OCI-M1 (cell line): Measurements from ENCODE around the gene ADAMTS7.
A peak's percentile ranks its signal among the peaks of the same experiment; 100 is the strongest.
"Not testable (repeated sequence)": the region's sequence is repeated elsewhere in the genome, so short reads cannot be mapped to it uniquely, and the experiment has no call there.

Experiments used
- DNase-seq: peaks from one replicate; lab custom pipeline; 2025; lab: John Stamatoyannopoulos, UW

ADAMTS7 gene

GRCh38 chr15:78811124-78811824 is at the start of gene ADAMTS7:
ADAMTS7 (minus strand) TSS chr15:78811464; CDS start chr15:78811220, 244 bp downstream.
- DNase-seq: peak; percentile 54

- DNase-seq: peak; percentile 92
Measured at GRCh38 chr15:78859971-78860719, 48.9 kb upstream of the ADAMTS7 start.

- no peak for DNase-seq
Measured at GRCh38 chr15:78855746-78856145, 44.5 kb upstream of the ADAMTS7 start.

GRCh38 chr15:78854833-78855372 is 43.6 kb upstream of the ADAMTS7 start:
- DNase-seq: no peak

GRCh38 chr15:78853500-78853899 is 42.2 kb upstream of the ADAMTS7 start:
- DNase-seq: no peak

GRCh38 chr15:78850941-78851755 is 39.9 kb upstream of the ADAMTS7 start:
- DNase-seq: no peak

- DNase-seq: no peak
Measured at GRCh38 chr15:78850352-78850751, 39.1 kb upstream of the ADAMTS7 start.

GRCh38 chr15:78847387-78847906 is 36.2 kb upstream of the ADAMTS7 start:
- DNase-seq: not testable (repeated sequence)

GRCh38 chr15:78846906-78847305 is 35.6 kb upstream of the ADAMTS7 start:
- not testable (repeated sequence) for DNase-seq

GRCh38 chr15:78842519-78842918 is 31.3 kb upstream of the ADAMTS7 start:
- no peak for DNase-seq

- DNase-seq: no peak
Measured at GRCh38 chr15:78841891-78842290, 30.6 kb upstream of the ADAMTS7 start.

- no peak for DNase-seq
Measured at GRCh38 chr15:78841376-78841706, 30.1 kb upstream of the ADAMTS7 start.

- no peak for DNase-seq
Measured at GRCh38 chr15:78840661-78841375, 29.6 kb upstream of the ADAMTS7 start.

- not testable (repeated sequence) for DNase-seq
Measured at GRCh38 chr15:78839151-78839550, 27.9 kb upstream of the ADAMTS7 start.

GRCh38 chr15:78838489-78838888 is 27.2 kb upstream of the ADAMTS7 start:
- no peak for DNase-seq

- no peak for DNase-seq
Measured at GRCh38 chr15:78837543-78837942, 26.3 kb upstream of the ADAMTS7 start.

GRCh38 chr15:78837131-78837530 is 25.9 kb upstream of the ADAMTS7 start:
- DNase-seq: no peak

GRCh38 chr15:78836333-78836732 is 25.1 kb upstream of the ADAMTS7 start:
- DNase-seq: no peak

GRCh38 chr15:78831229-78832207 is 20.3 kb upstream of the ADAMTS7 start:
- no peak for DNase-seq

- no peak for DNase-seq
Measured at GRCh38 chr15:78830514-78831228, 19.4 kb upstream of the ADAMTS7 start.
